Measurements from ENCODE around the gene ATE1.
"Not testable (repeated sequence)": the region's sequence is repeated elsewhere in the genome, so short reads cannot be mapped to it uniquely, and the experiment has no call there.

Gene ATE1

DNA sequence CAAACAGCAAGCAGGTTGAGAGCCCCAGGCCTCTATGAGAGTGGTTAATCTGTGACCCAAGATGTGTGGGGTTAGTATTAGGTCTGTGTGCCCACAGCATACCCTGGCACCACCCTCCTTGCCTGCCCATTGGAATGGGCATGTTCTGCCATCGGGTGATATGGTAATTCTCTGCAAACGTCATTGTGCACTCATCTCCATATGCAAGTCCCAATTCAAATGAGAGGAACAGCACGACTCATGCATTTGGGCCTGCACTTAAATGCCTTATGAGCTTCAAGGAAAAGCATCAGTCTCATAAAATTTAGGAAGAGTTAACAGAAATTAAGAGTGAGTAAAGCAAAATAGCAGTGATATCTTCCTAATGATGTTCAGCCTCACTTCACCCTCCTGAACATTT lies 195.7 kb downstream of the ATE1 start:
- no peak for DNase-seq

DNA sequence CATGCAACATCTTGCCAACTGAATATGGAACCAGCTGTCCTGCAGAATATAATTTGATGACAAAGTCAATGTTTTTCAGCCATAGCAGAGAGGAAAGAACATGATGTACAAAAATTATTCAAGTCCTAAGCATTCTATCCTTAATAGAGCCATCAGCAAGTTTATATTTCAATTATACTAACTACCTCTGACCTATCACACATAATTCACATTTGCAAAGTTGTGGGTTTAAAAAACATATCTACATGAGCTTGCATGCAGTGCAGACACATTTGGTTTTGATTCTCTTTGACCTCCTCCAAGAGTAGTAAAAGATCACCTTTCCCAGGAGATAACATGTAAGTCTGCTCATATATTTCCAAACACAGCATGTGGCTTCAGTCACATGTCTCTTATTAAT lies 203.5 kb downstream of the ATE1 start:
- no peak for DNase-seq

DNA sequence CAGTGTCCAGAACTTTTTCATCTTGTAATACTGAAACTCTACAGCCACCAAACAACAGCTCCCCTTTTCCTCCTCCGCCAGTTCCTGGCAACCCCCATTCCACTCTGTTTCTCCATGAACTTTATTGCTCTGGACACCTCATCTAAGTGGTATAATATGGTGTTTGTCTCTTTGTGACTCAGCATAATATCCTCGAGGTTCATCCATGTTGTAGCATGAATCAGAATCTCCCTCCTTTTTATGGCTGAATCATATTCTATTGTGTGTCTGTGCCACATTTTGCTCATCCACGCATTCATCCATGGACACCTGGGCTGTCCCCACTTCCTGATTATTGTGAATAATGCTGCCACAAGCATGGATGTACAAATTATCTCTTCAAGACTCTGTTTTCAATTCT lies 205.2 kb downstream of the ATE1 start:
- no peak for DNase-seq

DNA sequence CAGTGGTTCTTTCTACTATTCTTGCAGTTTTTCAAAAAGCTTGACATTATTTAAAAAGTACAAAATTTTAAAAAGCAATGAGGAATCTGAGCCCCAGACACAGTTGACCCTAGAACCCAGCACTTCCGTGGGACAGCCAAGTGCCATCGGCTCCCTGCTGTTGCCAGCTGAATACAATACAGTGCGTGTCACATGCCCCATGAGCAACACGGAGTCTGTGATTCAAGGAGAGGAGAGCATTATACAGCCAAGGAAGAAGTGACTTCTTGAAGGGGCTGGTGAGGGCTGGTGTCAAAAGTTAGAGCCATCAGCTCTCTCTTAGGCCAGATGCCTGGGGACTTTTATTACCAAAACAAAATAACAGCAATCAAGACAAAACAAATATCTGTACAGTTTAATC lies 206.6 kb downstream of the ATE1 start:
- no peak for DNase-seq

DNA sequence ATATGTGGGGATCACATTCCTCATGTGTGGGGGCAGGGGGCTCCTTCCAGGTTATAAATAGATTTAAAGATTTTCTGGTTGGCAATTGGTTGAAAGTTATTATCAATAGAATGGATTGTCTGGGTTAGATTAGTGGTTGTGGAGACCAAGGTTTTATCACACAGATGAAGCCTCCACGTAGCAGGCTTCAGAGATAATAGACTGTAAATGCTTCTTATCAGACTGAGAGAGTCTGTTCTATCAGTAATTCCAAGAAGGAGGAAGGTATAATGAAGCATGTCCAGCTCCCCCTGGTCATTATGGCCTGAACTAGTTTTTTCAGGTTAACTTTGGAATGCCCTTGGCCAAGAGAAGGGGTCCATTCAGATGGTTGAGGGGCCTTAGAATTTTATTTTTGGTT lies 211.9 kb downstream of the ATE1 start:
- DNase-seq, result no peak

DNA sequence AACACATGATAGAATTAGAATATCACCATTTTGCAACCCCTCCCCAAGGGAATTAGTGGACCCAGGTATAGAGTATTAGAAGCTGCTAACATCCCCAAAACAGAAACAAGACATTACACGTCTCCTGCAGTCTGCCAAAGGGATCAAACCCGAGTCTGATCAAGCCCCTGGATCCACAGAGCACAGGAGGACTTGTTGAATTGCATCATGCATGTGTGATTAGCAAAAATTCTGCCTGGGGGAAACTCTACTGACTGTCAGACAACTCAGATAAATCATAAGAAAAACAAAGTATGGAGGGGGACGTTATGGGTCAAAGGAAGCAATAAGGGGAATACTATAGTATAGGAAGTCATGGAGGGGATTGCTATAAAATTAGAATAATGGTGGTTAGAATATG lies 212.8 kb downstream of the ATE1 start:
- DNase-seq, result no peak

DNA sequence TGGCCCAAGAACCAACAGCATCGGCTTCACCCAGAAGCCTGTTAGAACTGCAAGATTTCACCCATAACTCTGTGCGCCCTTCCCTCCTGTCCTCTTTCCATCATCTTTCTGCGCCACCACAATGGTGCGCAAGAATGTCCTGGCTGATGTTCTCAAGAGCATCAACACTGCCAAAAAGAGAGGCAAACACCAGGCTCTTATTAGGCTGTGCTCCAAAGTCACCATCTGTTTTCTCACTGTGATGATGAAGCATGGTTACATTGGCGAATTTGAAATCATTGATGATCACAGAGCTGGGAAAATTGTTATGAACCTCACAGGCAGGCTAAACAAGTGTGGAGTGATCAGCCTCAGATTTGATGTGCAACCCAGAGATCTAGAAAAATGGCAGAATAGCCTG lies 214.3 kb downstream of the ATE1 start:
- no peak for DNase-seq

DNA sequence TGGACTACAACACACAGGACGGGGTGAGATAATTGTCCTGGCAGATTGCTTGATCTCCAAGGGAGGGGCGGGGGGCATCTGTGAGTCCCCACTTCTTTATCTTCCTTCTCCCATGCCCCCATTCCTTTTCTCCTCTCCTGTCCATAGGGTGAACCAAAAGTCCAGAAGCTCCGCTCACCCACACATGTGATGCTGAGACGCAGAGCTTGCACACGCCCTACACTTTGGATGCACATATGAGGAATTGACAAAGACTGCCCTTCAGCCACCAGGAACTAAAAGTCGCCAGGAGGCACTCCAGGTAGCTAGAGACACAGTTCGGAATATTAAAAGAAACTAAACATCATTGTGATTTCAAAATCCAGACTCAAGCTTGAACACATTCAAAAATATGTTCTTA lies 216.9 kb downstream of the ATE1 start:
- no peak for DNase-seq

DNA sequence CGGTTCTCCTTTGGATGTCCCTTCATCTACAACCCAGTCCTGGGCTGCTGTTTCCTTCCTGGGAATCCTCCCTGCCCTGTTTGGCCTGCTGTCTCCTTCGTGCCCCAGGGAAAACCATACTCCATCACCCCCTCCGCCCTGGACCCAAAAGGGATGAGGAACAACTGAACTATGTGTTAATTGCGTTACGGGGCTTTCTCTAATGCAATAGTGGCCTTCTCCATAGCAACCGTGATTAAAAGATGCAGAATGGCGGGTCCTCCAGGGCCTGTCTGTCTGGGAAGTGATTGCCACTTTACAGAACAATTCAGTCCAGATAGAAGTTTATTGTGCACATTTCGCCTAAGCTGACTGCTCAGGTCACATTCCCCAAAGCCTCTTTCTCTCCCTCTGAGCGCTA lies 217.6 kb downstream of the ATE1 start:
- DNase-seq, result no peak

DNA sequence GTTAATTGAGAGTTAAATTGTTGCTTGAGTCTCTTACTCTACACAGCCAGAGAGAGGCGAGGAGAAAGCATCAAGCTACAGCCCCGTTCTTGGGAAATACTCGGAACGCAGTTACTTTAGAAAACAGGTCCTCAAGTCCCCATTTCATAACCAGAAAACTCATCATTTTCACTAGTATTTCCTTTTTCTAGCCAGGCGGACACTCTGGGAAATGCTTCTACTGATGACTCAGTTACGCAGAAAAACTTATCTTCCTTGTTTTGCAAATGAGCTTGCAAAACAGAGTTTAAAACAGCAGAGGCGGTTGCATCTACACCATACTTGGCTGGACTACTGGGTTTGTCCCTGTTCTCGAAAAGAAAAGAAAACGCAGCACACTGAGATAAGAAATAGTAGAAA lies 218.2 kb downstream of the ATE1 start:
- no peak for DNase-seq

DNA sequence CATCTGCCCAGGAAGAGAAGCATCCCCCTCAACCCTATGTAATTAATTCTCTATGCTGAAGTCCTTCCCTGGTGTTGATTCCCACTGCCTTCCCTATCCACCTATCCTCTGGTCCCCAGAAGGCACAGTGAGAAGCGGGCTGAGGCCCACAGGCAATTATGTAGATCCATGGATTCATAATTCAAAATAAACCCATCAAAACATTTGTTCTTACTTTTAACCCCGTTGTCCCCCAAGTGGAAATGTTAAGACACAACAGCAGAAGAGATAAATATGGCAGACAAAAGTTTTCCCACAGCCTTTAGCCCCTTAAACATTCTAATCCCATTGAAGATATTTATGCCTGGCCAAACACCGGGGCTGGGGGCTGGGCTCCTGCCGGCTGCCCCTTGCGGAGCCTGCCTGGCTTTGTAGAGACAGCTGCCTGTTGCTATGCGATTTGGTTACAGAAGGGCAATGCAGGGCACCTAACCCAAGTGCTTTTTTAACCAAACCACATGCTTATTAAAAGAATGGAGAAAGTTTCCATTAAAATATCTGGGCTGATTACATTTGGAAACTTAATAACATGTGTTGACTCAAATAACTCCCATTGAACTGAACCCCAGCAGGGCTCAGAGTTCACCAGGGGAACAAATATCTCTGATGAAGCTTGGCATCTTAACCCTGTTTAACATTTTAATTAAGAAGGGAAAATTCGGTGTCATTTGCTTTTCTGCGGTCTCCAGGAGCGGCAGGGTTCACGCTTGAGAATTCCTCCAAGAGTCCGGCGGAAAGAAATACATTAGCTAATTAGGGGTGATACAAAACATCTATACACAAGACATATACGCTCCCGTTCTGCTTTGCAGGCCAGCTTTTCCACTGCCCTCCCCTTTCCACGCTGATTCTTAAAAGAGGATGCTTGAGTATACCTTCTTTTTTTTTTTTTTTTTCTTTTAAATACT lies 218.8 kb downstream of the ATE1 start:
- no peak for DNase-seq

DNA sequence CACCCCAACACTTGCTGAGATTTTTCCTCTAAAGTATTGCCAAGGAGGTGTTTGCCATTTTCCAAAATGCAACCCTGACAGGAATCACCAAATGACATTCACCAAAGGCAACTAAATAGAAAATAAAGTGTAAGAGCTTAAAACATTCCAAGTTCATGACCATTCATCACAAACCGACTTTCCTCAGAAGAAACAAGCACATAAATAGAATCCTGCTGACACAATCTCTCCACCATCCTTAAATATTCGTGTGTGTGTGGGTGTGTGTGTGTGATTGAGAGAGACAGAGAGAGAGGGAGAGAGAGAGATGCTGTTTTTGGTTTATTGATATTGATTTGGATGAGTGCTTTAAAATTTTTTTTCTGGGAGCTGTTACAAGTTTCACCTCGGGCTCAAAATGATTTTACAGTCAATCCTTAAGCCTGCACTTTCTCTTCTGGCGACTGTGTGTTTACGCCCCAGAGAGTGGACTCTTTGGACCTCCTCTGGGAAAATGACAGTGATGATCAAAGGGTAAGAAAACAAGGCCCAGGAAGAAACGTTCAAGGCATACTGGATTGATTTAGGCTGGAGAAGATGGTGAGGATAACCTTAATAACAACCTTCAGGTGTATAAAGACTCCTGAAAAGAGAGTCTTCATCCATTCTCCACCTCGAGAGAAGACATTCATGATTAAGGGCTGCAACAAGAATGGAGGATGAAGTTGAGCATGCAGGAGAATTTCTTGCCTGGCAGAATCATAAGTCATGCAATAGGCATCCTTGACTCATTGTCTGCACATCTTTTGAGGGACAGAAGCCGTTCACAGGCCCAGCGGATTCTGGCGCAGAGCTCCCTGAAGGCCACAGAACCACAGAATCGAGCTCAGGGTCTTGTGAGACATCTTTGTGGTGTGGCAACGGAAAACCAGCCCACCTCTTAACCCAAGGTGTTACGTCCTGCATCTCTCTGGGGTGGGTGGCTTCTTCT lies 225.2 kb downstream of the ATE1 start:
- DNase-seq, result no peak

DNA sequence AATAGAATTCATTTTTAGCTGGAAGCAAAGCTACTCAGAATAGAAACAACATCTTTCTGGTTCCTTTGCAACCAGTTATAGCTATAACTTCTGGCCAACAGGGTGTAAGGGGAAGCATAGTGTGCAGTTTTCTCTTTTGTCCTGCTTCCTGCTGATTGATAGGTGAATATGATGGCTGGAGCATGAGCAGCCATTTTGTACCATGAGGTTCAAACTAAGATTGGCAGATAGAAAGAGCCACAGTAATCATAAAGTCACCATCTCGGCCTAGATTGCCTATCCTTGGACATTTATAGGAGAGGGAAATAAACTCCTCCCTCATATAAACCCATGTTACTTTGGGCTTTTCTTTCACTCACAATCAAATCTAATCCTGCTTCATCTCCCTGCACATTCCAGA lies 227.4 kb downstream of the ATE1 start:
- DNase-seq, result no peak

DNA sequence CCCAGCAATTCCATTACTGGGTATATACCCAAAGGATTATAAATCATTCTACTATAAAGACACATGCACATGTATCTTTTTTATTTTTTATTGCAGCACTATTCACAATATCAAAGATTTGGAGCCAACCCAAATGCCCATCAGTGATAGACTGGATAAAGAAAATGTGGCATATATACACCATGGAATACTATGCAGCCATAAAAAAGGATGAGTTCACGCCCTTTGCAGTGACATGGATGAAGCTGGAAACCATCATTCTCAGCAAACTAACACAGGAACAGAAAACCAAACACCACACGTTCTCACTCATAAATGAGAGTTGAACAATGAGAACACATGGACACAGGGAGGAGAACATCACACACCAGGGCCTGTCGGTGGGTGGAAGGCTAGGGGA lies 228.1 kb downstream of the ATE1 start:
- not testable (repeated sequence) for DNase-seq

DNA sequence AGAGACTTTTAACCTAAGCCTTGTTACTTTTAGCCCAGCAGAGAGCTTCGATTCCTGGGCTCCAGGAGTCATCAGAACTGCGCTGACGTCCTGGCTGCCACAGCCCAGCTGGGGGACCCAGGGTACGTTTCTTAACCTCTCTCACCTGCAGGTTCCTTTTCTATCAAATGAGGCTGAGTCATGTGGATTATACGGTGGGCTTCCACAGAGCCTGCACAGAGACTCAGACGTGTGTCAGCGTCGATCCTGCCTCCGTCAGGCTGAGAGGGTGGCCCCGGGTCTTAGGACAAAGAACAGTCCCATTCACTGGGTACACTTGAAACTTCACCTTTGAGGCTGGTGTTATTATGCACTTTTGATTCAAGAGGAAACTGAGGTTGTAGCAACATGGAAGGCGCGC lies 228.9 kb downstream of the ATE1 start:
- no peak for DNase-seq

DNA sequence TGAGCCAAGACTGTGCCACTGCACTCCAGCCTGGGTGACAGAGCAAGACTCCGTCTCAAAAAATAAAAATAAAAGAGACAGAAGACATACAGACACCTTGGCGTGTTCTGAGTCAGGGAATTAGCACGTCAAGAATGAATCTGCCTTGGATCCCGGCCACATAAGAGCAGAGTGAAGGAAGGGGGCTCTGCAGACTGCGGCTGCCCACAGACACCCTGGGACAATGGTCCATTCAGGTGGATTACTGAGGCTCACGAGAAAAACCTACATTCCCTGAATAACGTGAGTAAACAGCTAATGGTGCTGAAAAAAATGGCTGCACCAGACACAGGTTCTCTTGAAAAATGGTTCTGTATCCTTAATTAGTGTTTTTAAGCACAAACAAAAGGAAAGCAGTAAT lies 229.5 kb downstream of the ATE1 start:
- DNase-seq, result no peak

DNA sequence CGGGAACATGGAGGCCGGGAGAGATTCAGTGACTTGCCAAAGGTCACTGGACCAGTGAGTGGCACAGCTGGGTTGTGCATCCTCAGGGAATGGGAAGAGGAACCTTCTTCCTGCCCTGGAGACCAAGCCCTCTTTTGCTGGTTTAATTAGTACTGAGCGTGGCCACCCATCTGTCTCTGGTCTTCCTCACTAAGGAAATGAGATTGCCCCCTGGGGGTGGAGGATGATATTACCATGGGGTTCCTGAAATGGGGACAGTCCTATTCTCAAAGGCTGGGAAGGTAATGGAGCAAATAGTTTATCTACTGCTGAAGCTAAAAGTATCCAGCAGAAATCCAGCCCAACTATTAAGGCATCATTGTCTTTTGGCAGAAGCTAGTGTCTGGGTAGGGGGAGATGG lies 231.0 kb downstream of the ATE1 start:
- DNase-seq, result no peak

DNA sequence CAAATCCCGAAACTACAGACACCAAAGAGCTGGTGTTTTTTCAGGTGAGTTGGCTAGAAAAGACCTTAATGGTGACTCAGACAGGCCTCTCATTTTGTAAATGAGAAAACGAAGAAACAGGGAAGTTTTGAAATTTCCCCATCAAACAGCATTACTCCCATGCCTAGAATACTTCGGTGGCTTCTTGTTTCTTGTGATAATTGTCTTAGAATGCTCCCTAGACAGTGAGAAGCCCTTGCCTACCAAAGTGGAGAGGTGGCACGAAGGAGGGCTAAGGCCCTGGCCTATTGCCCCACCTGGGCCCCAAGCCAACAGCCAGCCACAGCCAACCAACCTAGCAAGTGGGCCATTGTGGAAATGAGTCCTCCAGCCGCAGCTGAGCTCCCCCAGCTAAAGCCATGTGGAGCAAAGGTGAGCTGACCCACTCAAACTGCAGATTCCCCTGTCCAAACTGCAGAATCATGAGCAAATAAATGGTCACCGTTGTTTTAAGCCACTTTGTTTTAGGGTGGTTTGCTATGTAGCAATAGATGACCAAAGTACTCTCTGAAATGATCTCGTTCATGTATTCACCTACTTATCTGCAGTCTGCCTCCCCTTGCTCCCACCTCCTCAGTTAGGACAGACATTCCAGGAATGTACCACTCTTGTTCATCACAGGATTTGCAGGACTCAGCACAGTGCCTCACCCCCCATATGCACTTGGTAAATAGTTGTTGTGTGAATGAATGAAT lies 231.9 kb downstream of the ATE1 start:
- no peak for DNase-seq

DNA sequence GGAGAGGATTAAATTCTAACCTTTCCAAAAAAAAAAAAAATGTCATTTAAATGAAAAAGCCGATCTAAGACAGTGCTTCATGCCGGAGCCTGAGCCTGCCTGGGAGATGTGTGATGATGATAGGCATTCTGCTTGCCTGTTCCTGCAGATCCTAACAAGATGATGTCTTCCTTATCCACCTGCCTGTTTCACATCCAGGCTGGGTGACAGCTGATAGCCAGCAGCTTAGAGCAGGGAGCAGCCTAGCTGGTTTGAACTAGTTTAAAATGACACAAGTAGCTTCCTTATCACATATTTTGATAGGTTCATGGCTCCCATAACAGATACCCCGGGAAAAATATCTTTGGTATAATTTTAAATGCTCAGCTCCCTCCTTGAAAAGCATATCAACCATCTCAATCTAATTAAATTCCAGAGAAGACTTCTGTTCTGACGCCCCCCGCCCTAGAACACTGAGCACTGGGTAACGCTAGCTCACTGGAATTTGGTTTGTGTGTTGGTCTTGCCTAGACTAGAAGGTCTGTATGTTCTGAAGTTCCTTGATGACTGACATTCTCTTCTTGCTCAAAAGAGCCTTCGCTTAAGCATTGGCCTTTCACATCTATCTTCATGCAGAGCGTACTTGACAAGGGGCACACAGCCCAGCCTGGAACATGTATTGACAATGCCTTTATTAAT lies 232.7 kb downstream of the ATE1 start:
- DNase-seq, result no peak

DNA sequence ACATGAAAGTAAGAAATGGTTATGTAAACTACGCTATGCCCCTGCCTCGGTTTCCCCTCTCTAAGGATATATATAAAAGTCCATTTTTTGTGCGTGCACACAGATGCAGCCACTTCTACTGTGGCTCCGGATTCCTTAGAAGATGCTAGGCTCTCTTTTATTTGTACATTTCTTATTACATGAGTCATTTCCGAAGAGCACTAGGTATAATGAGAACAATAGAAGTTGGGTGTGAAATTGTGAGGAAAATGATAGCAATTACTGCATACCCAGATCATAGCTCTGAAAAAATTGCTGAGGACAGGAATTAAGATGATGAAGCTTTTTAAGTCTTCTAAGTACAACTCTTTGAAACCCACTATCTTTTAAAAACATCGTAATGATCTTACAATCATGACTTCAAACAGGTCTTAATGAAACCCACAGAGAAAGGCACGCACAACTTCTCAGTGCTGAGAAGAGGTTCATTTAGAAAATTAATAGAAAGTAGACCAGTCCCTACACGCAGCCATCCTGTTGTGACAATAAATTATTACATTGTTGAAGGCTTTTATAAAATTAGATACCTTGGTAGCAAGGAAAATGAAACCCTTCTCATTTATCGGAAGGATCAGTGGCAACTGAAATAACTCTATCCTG lies 233.4 kb downstream of the ATE1 start:
- no peak for DNase-seq

DNA sequence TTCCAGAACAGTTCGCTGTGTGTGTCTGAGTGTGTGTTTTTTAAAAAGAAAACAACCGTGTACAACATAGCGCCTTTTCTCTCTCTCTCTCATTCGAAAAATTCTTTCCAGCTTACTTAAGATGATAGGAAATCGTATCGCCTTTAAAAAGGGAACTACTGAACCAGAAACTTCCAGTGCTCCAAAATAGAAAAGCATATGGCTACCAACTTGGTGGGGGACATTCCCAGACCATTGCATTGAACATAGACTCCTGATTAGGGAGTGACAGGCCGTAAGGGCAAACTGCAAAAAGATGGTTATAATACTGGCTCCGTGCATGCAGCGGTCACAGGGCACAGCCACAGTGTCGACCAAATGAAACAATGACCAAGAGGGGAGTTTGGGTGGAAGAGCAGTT lies 235.2 kb downstream of the ATE1 start:
- no peak for DNase-seq

DNA sequence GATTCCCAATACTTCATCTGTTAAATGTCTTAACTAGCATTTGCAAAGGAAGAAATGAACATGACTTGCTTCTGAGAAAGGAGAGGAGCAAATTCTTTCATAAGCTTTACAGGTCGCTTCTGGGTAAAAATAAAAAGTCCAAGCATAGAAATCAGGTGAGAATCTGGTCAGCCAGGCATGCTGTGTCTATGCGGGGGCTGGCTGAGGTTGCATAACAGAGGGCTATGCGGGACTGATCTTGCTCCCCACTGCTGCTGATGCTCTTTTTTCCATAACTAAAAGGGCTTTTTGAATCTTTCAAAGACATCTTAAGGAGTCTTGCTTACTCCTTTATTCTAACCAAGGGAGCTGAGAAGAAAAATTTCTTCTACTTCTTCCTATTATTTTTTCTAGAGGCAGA lies 236.9 kb downstream of the ATE1 start:
- no peak for DNase-seq

Measured in activated CD4-positive, alpha-beta T cell treated with anti-CD3 and anti-CD28 coated beads, Interleukin-2, amount 50 U/mL, for 4 hours (primary cell).